Gastroesophageal sphincter (tissue), 3 donors: ENCODE results near the gene SFR1.

Source experiments
- EP300 ChIP-seq: sonication (generic); formaldehyde crosslinking; IDR thresholded peaks from one replicate; pipeline ENCODE4 v1.6.1; 2017; ENCODE audit warnings: antibody characterized with exemption, mild to moderate bottlenecking
- POLR2A ChIP-seq, 2 donors: fragments of 450-650 bp; IDR thresholded peaks; one replicate each; pipeline ENCODE4 v1.6.1; 2017; ENCODE audit warnings: antibody characterized with exemption in 2 of 2, mild to moderate bottlenecking in 2 of 2, moderate library complexity in 1 of 2
- TF ChIP-seq, protein P1 (sequence below), 4 experiments: fragments of 200-600 bp in 2 of 4; fragments of 450-650 bp in 2 of 4; sonication (generic) in 1 of 4; IDR thresholded peaks; one replicate each; pipeline ENCODE4 v1.5.1; 2017 to 2019; ENCODE audit warnings: antibody characterized with exemption in 4 of 4, mild to moderate bottlenecking in 2 of 4, moderate library complexity in 2 of 4

DNA sequence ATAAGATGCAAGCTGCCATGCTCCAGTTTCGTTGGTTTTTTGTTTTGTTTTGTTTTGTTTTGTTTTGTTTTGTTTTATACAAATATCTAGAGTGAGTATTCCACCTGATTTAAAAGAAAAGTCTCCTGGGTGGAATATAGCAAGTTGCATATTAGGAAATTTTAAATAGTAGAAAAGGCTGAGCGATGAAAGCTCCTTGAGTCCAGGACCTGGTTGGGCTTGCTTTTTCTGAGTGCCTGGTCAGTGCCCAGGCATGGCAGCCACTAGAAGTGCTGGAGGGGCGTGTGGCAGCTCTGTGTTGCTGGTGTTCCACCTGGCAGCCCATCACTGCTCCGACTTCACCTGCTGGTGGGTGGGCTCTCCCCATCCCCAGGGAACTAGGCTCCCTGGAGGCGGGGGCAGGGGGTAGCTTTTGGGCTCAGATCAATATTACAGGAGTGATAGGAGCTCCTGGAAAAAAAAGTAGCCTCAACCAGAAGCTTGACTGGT, 44.3 kb upstream of the SFR1 start:
- TF ChIP-seq, protein P1, sequence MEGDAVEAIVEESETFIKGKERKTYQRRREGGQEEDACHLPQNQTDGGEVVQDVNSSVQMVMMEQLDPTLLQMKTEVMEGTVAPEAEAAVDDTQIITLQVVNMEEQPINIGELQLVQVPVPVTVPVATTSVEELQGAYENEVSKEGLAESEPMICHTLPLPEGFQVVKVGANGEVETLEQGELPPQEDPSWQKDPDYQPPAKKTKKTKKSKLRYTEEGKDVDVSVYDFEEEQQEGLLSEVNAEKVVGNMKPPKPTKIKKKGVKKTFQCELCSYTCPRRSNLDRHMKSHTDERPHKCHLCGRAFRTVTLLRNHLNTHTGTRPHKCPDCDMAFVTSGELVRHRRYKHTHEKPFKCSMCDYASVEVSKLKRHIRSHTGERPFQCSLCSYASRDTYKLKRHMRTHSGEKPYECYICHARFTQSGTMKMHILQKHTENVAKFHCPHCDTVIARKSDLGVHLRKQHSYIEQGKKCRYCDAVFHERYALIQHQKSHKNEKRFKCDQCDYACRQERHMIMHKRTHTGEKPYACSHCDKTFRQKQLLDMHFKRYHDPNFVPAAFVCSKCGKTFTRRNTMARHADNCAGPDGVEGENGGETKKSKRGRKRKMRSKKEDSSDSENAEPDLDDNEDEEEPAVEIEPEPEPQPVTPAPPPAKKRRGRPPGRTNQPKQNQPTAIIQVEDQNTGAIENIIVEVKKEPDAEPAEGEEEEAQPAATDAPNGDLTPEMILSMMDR (IDR thresholded peaks at IDR 0.05) = no peak
- TF ChIP-seq EP300 = no peak
- TF ChIP-seq POLR2A (IDR thresholded peaks at IDR 0.05) = no peak
